SH-SY5Y (cell line): Measurements from ENCODE around the gene AFG1L.

Experiments
- GATA2 ChIP-seq: IDR thresholded peaks from 2 replicates; pipeline ENCODE4 v1.6.1; 2011; ENCODE audit warnings: mild to moderate bottlenecking, low read depth, low read length
- GATA3 ChIP-seq: IDR thresholded peaks from 2 replicates; pipeline ENCODE4 v1.6.1; 2011; ENCODE audit warnings: low read depth, mild to moderate bottlenecking, low read length, moderate library complexity

DNA sequence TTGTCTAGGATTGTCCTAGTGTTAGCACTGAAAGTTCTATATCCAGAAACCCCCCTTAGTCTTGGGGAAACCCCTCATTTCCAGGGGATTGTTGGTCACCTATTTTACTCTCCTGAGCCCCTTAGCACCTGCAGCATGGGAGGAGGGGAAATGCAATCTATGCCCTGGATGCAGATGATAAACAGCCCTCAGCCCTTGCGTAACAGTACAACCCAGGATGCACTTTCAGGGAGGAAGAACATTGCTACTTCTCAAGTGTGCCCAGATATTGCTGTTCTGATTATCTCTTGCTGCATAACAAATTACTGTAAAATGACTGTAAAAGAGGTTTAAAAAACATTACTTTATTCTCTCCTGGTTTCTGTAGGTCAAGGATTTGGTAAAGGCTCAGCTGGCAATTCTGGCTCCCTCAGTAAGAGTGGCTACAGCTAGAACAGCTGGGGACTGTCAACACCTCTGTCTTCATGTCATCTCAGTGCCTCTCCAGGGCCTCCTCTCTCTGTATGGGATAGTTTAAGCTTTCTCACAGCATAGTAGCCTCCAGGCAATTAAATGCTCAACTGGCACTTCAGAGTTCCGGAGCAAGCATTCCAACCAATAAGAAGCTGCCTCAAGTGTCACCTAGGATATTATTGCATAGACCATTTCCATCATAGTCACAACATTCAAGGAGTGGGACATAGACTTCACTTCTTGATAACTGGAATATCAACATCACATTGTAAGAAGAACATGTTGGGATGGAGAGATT is 148.1 kb downstream of the AFG1L start:
- TF ChIP-seq GATA2 (no peak), GATA3 (no peak)
